Astrocyte (in vitro differentiated cells and primary cell): ENCODE results near the gene DOLPP1. TPM values are rescaled to one million over a fixed set of nuclear protein-coding genes. Genes with fewer than 3 reads are reported as not detected.
"Not testable (repeated sequence)": the region's sequence is repeated elsewhere in the genome, so short reads cannot be mapped to it uniquely, and the experiment has no call there.

Experiments
- DNase-seq: peaks from one replicate; pipeline ENCODE4 v3.0.0-alpha.2; 2010; ENCODE audit warnings: low read depth
- FAIRE-seq: peaks from 2 replicates; lab custom pipeline; 2011; peaks lifted over from hg19 to GRCh38; lab: Jason Lieb, UNC
- H2AFZ ChIP-seq: 2 replicates; pipeline ENCODE4 v1.6.0; 2012; ENCODE audit warnings: low read depth, low read length, inconsistent platforms
- H3K27ac ChIP-seq: 2 replicates; pipeline ENCODE4 v1.5.1; 2011; ENCODE audit warnings: low read depth, low read length, inconsistent platforms
- H3K27me3 ChIP-seq: 2 replicates; pipeline ENCODE4 v1.6.0; 2011; ENCODE audit warnings: low read length, inconsistent platforms; ENCODE audit not compliant: insufficient read depth
- H3K36me3 ChIP-seq: 2 replicates; pipeline ENCODE4 v1.5.1; 2011; ENCODE audit warnings: low read length, inconsistent platforms; ENCODE audit not compliant: insufficient read depth
- H3K4me1 ChIP-seq: 2 replicates; pipeline ENCODE4 v1.5.1; 2011; ENCODE audit warnings: low read length, inconsistent platforms; ENCODE audit not compliant: insufficient read depth
- H3K4me2 ChIP-seq: 2 replicates; pipeline ENCODE4 v1.6.0; 2012; ENCODE audit warnings: low read length, inconsistent platforms
- H3K4me3 ChIP-seq: 2 replicates; pipeline ENCODE4 v1.5.1; 2011; ENCODE audit warnings: low read depth, mild to moderate bottlenecking, low read length, inconsistent platforms; ENCODE audit not compliant: insufficient read depth
- H3K79me2 ChIP-seq: 2 replicates; pipeline ENCODE4 v1.6.0; 2012; ENCODE audit warnings: mild to moderate bottlenecking, low read length, inconsistent platforms; ENCODE audit not compliant: insufficient read depth
- H3K9ac ChIP-seq: 2 replicates; pipeline ENCODE4 v1.6.0; 2012; ENCODE audit warnings: mild to moderate bottlenecking, low read length, inconsistent platforms
- H3K9me3 ChIP-seq: 2 replicates; pipeline ENCODE4 v1.5.1; 2012; ENCODE audit warnings: low read depth, mild to moderate bottlenecking, low read length, inconsistent platforms; ENCODE audit not compliant: insufficient read depth
- H4K20me1 ChIP-seq: 2 replicates; pipeline ENCODE4 v1.6.0; 2012; ENCODE audit warnings: low read length, inconsistent platforms; ENCODE audit not compliant: insufficient read depth
- H3K27ac Mint-ChIP-seq: one replicate; pipeline ENCODE4 v1.8.0; 2021; ENCODE audit warnings: mild to moderate bottlenecking, mixed read lengths; ENCODE audit not compliant: unreplicated experiment
- H3K27me3 Mint-ChIP-seq: one replicate; pipeline ENCODE4 v1.8.0; 2021; ENCODE audit warnings: low read depth, mixed read lengths; ENCODE audit not compliant: unreplicated experiment
- H3K36me3 Mint-ChIP-seq: one replicate; pipeline ENCODE4 v1.8.0; 2021; ENCODE audit warnings: low read depth, mixed read lengths; ENCODE audit not compliant: unreplicated experiment
- H3K4me1 Mint-ChIP-seq: one replicate; pipeline ENCODE4 v1.8.0; 2021; ENCODE audit warnings: low read depth, mixed read lengths; ENCODE audit not compliant: unreplicated experiment
- H3K4me3 Mint-ChIP-seq: one replicate; pipeline ENCODE4 v1.8.0; 2021; ENCODE audit warnings: mild to moderate bottlenecking, moderate library complexity, mixed read lengths; ENCODE audit not compliant: unreplicated experiment
- H3K9me3 Mint-ChIP-seq: one replicate; pipeline ENCODE4 v1.8.0; 2021; ENCODE audit warnings: mild to moderate bottlenecking, mixed read lengths; ENCODE audit not compliant: unreplicated experiment
- EZH2 ChIP-seq: IDR thresholded peaks from 2 replicates; pipeline ENCODE4 v1.6.1; 2012; ENCODE audit warnings: mild to moderate bottlenecking, low read length, inconsistent platforms; ENCODE audit not compliant: insufficient read depth
- total RNA-seq: library from RNA; stranded (reverse); gene quantifications from 2 replicates; pipeline ENCODE4 v1.2.1, GENCODE V29; 2021
- TF ChIP-seq, protein P1 (sequence below): IDR thresholded peaks from 2 replicates; pipeline ENCODE4 v1.5.1; 2011; ENCODE audit warnings: low read depth, mild to moderate bottlenecking, inconsistent platforms, low read length, moderate library complexity; ENCODE audit not compliant: insufficient read depth

DOLPP1 gene
- total RNA-seq, 1 donor from 2014 or later, result 17.9 TPM

GRCh38 chr9:129118799-129119198 lies 37.9 kb downstream of the DOLPP1 start:
- H3K36me3 ChIP-seq, result no peaks in the 10 kb centered on the region
- peaks cover 53% of the 10 kb centered on the region for H3K79me2 ChIP-seq
- no peak overlapping the region for H3K27ac ChIP-seq
- H3K27me3 Mint-ChIP-seq, result no peaks in the 10 kb centered on the region
- no peaks in the 10 kb centered on the region for H3K4me1 Mint-ChIP-seq
- DNase-seq (no peak), FAIRE-seq (no peak)
- no peaks in the 10 kb centered on the region for H3K9me3 Mint-ChIP-seq
- no peak overlapping the region for H3K27ac Mint-ChIP-seq
- peaks cover 14% of the 10 kb centered on the region for H3K36me3 Mint-ChIP-seq
- H3K4me3 Mint-ChIP-seq, result no peak overlapping the region
- H3K4me2 ChIP-seq, result no peak overlapping the region
- no peak overlapping the region for H3K4me3 ChIP-seq
- peaks cover 59% of the 10 kb centered on the region for H4K20me1 ChIP-seq
- H2AFZ ChIP-seq, result no peak overlapping the region
- no peaks in the 10 kb centered on the region for H3K27me3 ChIP-seq
- H3K9ac ChIP-seq, result no peak overlapping the region
- TF ChIP-seq EZH2, result no peak
- TF ChIP-seq, protein P1, sequence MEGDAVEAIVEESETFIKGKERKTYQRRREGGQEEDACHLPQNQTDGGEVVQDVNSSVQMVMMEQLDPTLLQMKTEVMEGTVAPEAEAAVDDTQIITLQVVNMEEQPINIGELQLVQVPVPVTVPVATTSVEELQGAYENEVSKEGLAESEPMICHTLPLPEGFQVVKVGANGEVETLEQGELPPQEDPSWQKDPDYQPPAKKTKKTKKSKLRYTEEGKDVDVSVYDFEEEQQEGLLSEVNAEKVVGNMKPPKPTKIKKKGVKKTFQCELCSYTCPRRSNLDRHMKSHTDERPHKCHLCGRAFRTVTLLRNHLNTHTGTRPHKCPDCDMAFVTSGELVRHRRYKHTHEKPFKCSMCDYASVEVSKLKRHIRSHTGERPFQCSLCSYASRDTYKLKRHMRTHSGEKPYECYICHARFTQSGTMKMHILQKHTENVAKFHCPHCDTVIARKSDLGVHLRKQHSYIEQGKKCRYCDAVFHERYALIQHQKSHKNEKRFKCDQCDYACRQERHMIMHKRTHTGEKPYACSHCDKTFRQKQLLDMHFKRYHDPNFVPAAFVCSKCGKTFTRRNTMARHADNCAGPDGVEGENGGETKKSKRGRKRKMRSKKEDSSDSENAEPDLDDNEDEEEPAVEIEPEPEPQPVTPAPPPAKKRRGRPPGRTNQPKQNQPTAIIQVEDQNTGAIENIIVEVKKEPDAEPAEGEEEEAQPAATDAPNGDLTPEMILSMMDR, result no peak
- no peaks in the 10 kb centered on the region for H3K9me3 ChIP-seq
- H3K4me1 ChIP-seq, result no peaks in the 10 kb centered on the region

GRCh38 chr9:129121483-129121882 lies 40.6 kb downstream of the DOLPP1 start:
- no peak for DNase-seq
- Mint-ChIP-seq H3K9me3 (no peaks in the 10 kb centered on the region), H3K4me3 (no peak overlapping the region), H3K27me3 (no peaks in the 10 kb centered on the region), H3K36me3 (peaks cover 19% of the 10 kb centered on the region), H3K27ac (no peak overlapping the region), H3K4me1 (no peaks in the 10 kb centered on the region)
- Histone ChIP-seq H3K36me3 (peaks cover 2% of the 10 kb centered on the region), H3K4me1 (peaks cover 9% of the 10 kb centered on the region), H3K4me3 (no peak overlapping the region), H3K27me3 (no peaks in the 10 kb centered on the region), H3K4me2 (no peak overlapping the region), H3K27ac (no peak overlapping the region), H4K20me1 (peaks cover 57% of the 10 kb centered on the region), H3K79me2 (peaks cover 30% of the 10 kb centered on the region), H3K9me3 (no peaks in the 10 kb centered on the region), H2AFZ (no peak overlapping the region), H3K9ac (no peak overlapping the region)
- FAIRE-seq, result peak; percentile 41
- TF ChIP-seq EZH2, result no peak
- TF ChIP-seq, protein P1, result no peak

GRCh38 chr9:129122133-129122532 lies 41.2 kb downstream of the DOLPP1 start:
- H3K27me3 ChIP-seq, result no peaks in the 10 kb centered on the region
- H3K9me3 ChIP-seq, result no peaks in the 10 kb centered on the region
- TF ChIP-seq, protein P1, result no peak
- TF ChIP-seq EZH2, result no peak
- peaks cover 2% of the 10 kb centered on the region for H3K36me3 ChIP-seq
- peaks cover 56% of the 10 kb centered on the region for H4K20me1 ChIP-seq
- H2AFZ ChIP-seq, result no peak overlapping the region
- H3K4me2 ChIP-seq, result no peak overlapping the region
- no peak overlapping the region for H3K27ac ChIP-seq
- no peak overlapping the region for H3K4me3 ChIP-seq
- Mint-ChIP-seq H3K4me3 (no peak overlapping the region), H3K4me1 (no peaks in the 10 kb centered on the region), H3K36me3 (peaks cover 19% of the 10 kb centered on the region), H3K27ac (no peak overlapping the region), H3K9me3 (no peaks in the 10 kb centered on the region), H3K27me3 (no peaks in the 10 kb centered on the region)
- H3K9ac ChIP-seq, result no peak overlapping the region
- peaks cover 15% of the 10 kb centered on the region for H3K4me1 ChIP-seq
- H3K79me2 ChIP-seq, result peaks cover 23% of the 10 kb centered on the region
- FAIRE-seq, result no peak
- no peak for DNase-seq

DNA sequence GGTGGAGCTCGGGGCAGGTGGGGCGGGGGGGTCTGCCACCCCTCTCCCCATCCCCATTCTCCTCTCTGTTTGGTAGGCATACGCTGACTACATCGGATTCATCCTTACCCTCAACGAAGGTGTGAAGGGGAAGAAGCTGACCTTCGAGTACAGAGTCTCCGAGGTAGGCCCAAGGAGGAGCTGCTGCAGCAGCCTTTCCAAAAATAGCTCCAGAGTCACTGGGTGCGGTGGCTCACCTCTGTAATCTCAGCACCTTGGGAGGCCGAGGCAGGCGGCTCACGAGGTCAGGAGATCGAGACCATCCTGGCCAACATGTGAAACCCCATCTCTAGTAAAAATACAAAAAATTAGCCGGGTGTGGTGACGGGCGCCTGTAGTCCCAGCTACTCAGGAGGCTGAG lies 42.1 kb downstream of the DOLPP1 start:
- not testable (repeated sequence) for H3K9ac ChIP-seq, H2AFZ ChIP-seq, H3K36me3 ChIP-seq, H3K27ac ChIP-seq, H3K27ac Mint-ChIP-seq, H3K4me3 Mint-ChIP-seq, H3K4me2 ChIP-seq, H3K9me3 Mint-ChIP-seq, DNase-seq, FAIRE-seq, H3K4me3 ChIP-seq, H3K27me3 Mint-ChIP-seq, H3K27me3 ChIP-seq, H3K9me3 ChIP-seq, H3K4me1 Mint-ChIP-seq
- H3K79me2 ChIP-seq, result peaks cover 15% of the 10 kb centered on the region
- H4K20me1 ChIP-seq, result peaks cover 55% of the 10 kb centered on the region
- H3K4me1 ChIP-seq, result peaks cover 15% of the 10 kb centered on the region
- H3K36me3 Mint-ChIP-seq, result peaks cover 19% of the 10 kb centered on the region
